ENCODE data around the gene SP140.
"Not testable (repeated sequence)": the region's sequence is repeated elsewhere in the genome, so short reads cannot be mapped to it uniquely, and the experiment has no call there.

The SP140 gene

DNA sequence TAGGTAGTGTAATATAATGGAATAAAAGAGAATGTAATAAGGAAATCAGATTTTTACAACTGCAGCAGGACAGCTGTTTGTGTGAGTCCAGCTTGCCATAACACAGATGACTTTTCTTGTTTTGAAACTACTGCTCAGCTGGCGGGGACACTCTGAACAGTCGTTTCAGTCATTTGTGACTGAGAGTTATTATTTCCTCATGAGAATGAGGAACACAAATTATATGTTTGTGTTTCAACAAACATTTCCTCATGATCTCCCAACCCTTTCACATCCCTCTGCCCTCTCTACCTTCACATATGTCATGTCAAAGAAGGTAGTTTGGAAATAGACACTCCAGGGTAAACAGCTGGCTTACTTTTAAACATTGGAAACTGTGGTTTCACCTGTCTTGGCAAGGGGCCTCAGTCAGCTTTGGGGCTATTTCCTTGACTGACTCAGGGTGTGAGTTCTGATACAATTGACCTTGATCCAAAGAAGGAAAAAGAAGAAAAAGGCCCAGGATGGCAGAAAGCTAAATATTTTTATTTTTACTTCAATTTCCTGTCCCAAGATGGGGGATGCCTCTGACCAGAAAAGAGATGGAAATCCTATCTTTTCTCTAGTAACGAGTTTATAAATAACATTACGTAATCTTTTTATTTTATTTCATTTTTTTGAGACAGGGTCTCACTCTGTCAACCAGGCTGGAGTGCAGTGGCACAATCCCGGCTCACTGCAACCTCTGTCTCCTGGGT is 102.0 kb downstream of the SP140 start:
- DNase-seq: no peak

GRCh38 chr2:230328155-230328458 is 102.6 kb downstream of the SP140 start:
- no peak for DNase-seq

- no peak for DNase-seq
Observed at GRCh38 chr2:230329946-230330605, 104.5 kb downstream of the SP140 start.

- no peak for DNase-seq
Observed at GRCh38 chr2:230330725-230331124, 105.2 kb downstream of the SP140 start.

DNA sequence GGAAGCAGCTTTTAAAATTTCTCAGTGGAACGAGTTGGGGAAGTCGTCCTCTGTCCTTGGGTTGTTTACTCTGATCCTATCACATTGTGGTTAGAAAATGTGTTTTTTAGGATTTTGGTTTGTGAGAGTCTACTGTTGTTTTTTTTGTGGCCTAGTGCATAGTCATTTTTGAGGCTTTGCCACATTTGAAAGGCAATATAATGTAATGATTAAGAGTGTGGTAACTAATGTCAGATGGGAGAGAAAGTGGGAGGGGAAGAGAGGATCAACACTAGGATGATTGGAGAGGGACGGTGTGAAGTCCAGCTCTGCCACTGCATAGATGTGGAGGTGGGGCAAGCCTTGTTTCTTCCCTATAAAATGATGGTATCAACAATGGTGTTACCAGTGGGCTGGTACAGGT is 109.9 kb downstream of the SP140 start:
- no peak for DNase-seq

- no peak for DNase-seq
Observed at GRCh38 chr2:230335864-230336506, 110.4 kb downstream of the SP140 start.

DNA sequence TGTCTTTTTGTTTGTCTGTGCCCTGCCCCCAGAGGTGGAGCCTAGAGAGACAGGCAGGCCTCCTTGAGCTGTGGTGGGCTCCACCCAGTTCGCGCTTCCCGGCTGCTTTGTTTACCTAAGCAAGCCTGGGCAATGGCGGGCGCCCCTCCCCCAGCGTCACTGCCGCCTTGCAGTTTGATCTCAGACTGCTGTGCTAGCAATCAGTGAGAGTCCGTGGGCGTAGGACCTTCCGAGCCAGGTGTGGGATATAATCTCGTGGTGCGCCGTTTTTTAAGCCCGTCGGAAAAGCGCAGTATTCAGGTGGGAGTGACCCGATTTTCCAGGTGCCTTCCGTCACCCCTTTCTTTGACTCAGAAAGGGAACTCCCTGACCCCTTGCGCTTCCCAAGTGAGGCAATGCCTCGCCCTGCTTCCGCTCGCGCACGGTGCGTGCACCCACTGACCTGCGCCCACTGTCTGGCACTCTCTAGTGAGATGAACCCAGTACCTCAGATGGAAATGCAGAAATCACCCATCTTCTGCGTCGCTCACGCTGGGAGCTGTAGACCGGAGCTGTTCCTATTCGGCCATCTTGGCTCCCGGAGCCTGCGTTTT is 116.5 kb downstream of the SP140 start:
- not testable (repeated sequence) for DNase-seq

- not testable (repeated sequence) for DNase-seq
Observed at GRCh38 chr2:230343041-230343624, 117.6 kb downstream of the SP140 start.

DNA sequence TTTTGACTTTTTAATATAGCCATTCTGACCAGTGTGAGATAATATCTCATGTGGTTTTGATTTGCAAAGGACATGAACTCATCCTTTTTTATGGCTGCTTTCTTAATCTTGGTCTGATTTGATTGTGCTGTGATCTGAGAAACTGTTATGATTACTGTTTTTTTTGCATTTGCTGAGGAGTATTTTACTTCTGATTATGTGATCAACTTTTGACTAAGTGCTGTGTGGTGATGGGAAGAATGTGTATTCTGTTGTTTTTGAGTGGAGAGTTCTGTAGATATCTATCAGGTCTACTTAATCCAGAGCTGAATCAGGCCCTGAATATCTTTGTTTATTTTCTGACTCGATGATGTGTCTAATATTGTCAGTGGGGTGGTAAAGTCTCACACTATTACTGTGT is 118.2 kb downstream of the SP140 start:
- DNase-seq: no peak

DNA sequence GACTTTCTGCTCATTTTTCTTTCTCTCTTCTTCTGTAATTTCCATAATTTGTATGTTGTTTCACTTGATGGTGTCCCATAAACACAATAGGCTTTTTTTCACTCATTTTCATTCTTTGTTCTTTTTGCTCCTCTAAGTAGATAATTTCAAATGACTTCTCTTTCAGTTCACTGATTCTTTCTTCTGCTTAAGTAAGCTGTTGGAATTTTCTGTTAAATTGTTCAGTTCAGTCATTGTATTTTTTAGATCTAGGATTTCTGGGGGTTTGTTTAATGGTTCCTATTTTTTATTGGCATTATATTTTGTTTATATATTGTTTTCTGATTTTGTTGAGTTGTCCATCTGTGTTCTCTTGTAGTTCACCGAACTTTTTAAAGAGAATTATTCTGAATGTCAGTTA is 120.9 kb downstream of the SP140 start:
- DNase-seq: no peak

DNA sequence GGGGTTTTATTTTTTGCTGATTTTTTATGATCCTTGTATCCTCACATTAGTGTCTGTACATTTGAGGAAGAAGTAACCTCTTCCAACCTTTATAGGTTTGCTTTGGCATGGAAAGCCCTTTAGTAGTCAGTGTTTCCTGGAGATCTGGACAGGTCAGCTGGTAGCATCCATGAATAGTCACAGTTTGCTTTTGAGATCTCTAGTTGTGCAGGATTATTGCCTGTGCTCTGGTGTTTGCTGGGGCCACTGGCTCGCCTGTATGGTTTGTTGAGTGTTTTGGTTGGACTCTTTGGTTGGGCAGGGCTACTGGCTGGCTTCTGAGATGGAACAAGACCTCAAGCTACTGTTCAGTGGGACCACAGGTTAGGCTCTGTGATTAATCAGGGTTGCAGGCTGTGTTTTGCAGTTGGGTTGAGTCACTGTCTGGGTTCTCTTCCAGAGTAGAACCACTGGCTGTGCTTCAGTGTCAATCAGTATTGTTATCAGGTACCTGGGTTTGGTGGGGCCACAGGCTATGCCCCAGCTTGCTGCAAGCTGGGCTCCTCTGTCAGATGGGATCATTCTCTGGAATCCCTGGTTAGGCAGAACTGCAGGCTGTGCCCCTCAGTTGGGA is 121.5 kb downstream of the SP140 start:
- no peak for DNase-seq

DNA sequence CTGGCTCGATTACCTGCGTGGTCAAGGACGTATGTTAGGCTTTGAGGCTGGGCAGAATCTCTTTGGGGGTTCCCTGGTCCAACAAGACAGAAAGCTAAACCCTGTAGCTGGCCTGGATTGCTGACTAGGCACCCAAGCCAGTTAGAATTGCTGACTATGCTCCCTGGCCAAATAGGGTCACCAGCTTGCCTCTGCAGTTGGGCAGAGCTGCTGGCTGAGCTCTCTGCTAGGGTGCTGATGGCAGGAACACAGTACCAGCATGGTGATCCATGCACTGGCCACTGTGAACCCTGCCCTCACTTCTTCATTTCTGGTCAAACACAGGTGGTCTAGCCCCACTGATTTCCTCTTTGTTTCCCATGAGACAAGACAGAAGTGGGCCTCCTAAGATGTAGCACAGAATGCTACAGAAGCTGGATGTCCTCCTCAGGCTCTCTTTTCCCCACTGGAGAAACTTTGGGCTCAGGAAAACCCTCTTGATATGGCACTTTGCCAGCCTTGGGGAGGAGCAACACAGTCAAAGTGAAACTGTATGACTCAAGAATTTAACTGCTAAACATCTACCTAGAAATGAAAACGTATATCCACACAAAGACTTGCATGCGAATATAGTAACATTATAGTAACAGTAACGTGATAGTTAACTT is 122.2 kb downstream of the SP140 start:
- no peak for DNase-seq

GRCh38 chr2:230348787-230349186 is 123.3 kb downstream of the SP140 start:
- no peak for DNase-seq

GRCh38 chr2:230356084-230356483 is 130.5 kb downstream of the SP140 start:
- no peak for DNase-seq

DNA sequence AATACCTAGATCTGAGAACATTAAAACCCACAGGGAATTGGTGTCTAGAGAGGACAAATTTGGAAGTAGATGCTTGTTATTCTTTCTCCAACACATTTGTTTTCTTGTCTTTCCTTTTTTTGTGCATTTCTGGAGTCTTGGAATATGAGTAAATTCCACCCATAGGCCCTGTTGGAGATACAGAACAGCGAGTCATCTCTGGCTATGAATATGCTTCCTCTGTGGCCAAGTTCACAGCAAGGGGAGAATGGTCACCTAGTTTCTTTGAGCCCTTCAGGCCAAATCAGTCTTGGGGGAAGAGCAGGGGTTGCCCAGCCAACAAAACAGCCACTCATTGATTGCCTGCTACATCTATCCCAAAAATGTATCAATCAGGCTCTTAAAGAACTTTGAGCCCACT is 132.8 kb downstream of the SP140 start:
- DNase-seq: no peak

DNA sequence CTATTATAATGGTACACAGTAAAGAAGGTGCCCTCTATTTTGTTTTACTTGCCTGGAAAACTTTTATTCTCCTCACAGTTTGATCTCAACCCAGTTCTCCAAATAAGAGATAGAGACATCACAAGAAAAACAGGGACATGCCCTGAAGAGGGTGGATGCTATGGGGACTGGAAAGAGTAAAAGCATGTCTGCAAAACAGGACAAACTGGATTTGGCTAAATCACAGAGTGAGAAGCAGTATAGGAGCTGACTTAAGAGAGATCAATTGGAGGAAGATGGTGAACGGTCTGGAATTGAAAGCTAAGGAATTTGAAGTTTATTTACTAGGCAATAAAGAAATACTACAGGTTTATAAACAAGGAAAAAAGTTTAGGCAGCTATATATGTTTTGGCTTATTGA is 134.5 kb downstream of the SP140 start:
- no peak for DNase-seq

DNA sequence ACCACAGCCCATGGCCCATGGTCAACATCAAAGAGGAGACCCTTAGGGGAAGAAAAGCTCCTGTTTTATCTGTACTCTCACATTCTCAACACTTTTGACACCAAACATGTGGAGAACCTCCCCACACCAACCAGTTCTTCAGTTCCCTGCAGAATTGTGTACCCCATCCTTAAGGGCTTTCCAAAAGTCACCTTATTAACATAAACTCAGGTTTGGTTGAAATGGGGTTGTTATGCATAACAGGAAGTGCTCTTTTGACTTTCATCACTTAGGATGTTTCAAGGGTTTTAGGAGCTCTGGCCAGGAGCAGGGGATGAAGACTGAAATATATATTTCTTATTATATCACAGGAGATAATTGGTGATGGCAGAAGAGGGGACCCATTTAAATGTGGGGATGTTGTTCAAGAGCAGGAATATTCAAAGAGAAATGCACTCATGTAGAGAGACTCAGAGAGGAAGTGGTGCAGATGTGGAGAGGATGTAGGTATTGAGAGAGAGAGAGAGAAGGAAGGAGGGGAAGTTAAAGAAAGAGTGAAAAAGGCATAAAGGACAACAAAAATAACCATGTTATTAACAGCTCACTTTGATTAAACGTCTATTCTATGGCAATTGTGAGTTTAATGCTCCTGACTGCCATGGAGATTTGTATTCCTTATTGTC is 136.6 kb downstream of the SP140 start:
- DNase-seq: no peak

All from NCI-H524 (cell line).